Mammary epithelial cell (primary cell): ENCODE data around the gene SENP1.

ENCODE experiments used
- CTCF ChIP-seq, 2 donors: IDR thresholded peaks in 1 of 2; conservative IDR thresholded peaks in 1 of 2; 2 replicates each; pipeline ENCODE4 v1.5.1; 2011 to 2012; ENCODE audit warnings: inconsistent platforms in 2 of 2, low read length in 2 of 2, mild to moderate bottlenecking in 2 of 2, control low read depth in 1 of 2, low read depth in 1 of 2; ENCODE audit not compliant: insufficient read depth in 1 of 2; ENCODE audit errors: extremely low read depth in 1 of 2
- EZH2 ChIP-seq: IDR thresholded peaks from 2 replicates; pipeline ENCODE4 v1.6.1; 2012; ENCODE audit warnings: low read length, inconsistent platforms, borderline replicate concordance

GRCh38 chr12:48067250-48067938 is 38.5 kb downstream of the SENP1 start:
- TF ChIP-seq EZH2: no peak
- no peak for TF ChIP-seq CTCF (conservative IDR thresholded peaks at IDR 0.05 in 1 of 2, IDR thresholded peaks at IDR 0.05 in 1 of 2; ENCODE audit: extremely low read depth in 1 of 2, insufficient read depth in 1 of 2, low read depth in 1 of 2, low read length in 2 of 2)
